Peyer's patch (tissue), 4 donors: ENCODE data around the gene DNAJC24. TPM values are rescaled to one million over a fixed set of nuclear protein-coding genes. Genes with fewer than 3 reads are reported as not detected.

Source experiments
- DNase-seq, 3 donors: peaks; one replicate each; pipeline ENCODE4 v3.0.0-alpha.2; 2017 to 2019
- H3K27ac ChIP-seq, 4 donors: fragments of 200-600 bp; sonication (generic); one replicate each; pipeline ENCODE4 v1.5.1; 2016 to 2019
- H3K27me3 ChIP-seq, 2 donors: fragments of 200-600 bp; sonication (generic); one replicate each; pipeline ENCODE4 v1.5.1; 2019
- H3K36me3 ChIP-seq, 3 donors: fragments of 200-600 bp; sonication (generic); one replicate each; pipeline ENCODE4 v1.5.1; 2016 to 2019
- H3K4me1 ChIP-seq, 4 donors: fragments of 200-600 bp; sonication (generic); one replicate each; pipeline ENCODE4 v1.5.1; 2016 to 2019
- H3K4me3 ChIP-seq, 4 donors: fragments of 200-600 bp; sonication (generic); 1 replicate in 3 of 4; 2 replicates in 1 of 4; pipeline ENCODE4 v1.5.1; 2016 to 2019; ENCODE audit warnings: mild to moderate bottlenecking in 1 of 4
- H3K9me3 ChIP-seq, 4 donors: fragments of 200-600 bp; sonication (generic); one replicate each; pipeline ENCODE4 v1.5.1; 2016 to 2019; ENCODE audit warnings: mild to moderate bottlenecking in 1 of 4
- CTCF ChIP-seq, 6 experiments: fragments of 450-650 bp in 4 of 6; fragments of 200-600 bp in 2 of 6; sonication (generic) in 1 of 6; IDR thresholded peaks; one replicate each; pipeline ENCODE4 v1.5.1; 2017 to 2019; ENCODE audit warnings: antibody characterized with exemption in 6 of 6, mild to moderate bottlenecking in 3 of 6, moderate library complexity in 1 of 6
- POLR2A ChIP-seq, 2 donors: fragments of 450-650 bp; IDR thresholded peaks; one replicate each; pipeline ENCODE4 v1.5.1; 2017; ENCODE audit warnings: antibody characterized with exemption in 2 of 2, mild to moderate bottlenecking in 2 of 2, moderate library complexity in 2 of 2
- total RNA-seq, 4 donors: library from RNA; depleted of rRNA; stranded (reverse); fragments of >200 nt; gene quantifications; one replicate each; pipeline ENCODE4 v1.1.0, GENCODE V29; 2016

Gene DNAJC24
- total RNA-seq, 4 donors from 2014 or later: 12.1 to 17.3 (median 15.8) TPM

DNA sequence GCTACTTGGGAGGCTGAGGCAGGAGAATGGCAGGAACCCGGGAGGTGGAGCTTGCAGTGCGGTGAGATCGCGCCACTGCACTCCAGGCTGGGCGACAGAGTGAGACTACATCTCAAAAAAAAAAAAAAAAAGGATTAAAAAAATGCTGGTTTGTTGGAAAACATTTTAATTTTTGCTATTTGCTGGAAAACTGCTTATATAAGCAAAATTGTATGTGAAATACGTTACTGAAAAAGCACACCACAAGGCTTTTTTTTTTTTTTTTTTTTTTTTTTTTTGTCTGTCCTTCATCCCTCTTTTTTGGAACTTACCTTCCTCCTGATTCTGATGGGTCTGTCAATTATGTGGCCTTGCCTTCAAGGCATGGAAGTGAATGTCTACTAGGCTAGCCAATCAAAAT lies 41.0 kb upstream of the DNAJC24 start:
- Histone ChIP-seq H3K27me3 (no peaks in the 10 kb centered on the region), H3K4me1 (no peaks in the 10 kb centered on the region), H3K27ac (no peak overlapping the region), H3K4me3 (no peak overlapping the region), H3K9me3 (no peaks in the 10 kb centered on the region), H3K36me3 (no peaks in the 10 kb centered on the region)
- no peak for TF ChIP-seq POLR2A (IDR thresholded peaks at IDR 0.05)
- no peak for TF ChIP-seq CTCF (IDR thresholded peaks at IDR 0.05)
- DNase-seq: no peak

DNA sequence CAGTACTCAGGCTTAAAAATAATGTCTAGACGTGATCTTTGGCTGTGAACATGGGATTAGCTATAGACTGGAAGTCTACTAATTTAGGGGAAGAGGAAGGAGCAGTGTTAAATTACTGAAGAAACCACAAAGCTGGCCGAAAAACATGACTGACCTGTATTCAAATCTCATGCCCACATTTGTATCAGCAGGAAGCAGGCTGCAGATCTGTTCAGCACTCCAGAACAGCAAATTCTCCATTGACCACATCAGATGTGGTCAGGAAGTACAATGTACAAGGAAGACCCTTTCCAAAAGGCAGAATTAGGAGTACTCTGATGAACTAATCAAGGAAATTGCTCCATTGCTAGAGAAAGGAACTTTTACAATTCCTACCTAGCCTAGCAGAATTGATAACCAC lies 31.9 kb upstream of the DNAJC24 start:
- no peaks in the 10 kb centered on the region for H3K4me1 ChIP-seq
- no peak for TF ChIP-seq CTCF (IDR thresholded peaks at IDR 0.05)
- no peak for TF ChIP-seq POLR2A (IDR thresholded peaks at IDR 0.05)
- DNase-seq: no peak
- no peak overlapping the region for H3K27ac ChIP-seq
- no peak overlapping the region for H3K4me3 ChIP-seq
- H3K9me3 ChIP-seq: no peaks in the 10 kb centered on the region
- no peaks in the 10 kb centered on the region for H3K36me3 ChIP-seq
- H3K27me3 ChIP-seq: no peaks in the 10 kb centered on the region

DNA sequence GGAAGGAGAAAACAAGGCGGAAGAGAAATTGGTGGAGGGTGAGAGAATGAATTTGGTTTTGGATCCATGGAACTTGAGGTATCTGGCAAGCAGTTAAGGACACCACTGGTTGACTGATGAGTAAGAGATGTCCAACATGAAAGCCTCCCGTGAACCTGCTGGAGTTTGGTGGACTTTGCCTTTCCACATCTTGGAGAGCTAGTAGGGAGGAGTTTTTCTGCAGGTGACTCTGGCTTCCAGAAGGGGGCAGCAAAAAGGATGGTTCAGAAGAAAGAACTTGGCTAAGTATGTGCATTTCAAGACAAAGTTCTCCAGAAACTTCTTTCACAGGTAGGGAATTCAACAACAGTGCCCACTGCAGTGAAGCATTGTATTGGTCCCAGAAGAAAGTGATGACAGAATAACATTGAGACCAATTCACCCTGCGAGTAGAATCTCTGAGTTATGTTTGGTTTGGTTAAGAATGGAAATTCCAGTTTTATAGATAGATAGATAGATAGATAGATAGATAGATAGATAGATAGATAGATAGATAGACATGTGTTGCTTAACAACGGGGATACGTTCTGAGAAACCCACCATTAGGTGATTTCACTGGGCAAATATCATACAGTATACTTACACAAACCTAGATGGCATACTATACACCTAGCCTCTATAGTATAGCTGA lies 28.6 kb upstream of the DNAJC24 start:
- no peaks in the 10 kb centered on the region for H3K36me3 ChIP-seq
- no peak overlapping the region for H3K27ac ChIP-seq
- no peak overlapping the region for H3K4me3 ChIP-seq
- H3K4me1 ChIP-seq: no peaks in the 10 kb centered on the region
- DNase-seq: no peak
- TF ChIP-seq CTCF (IDR thresholded peaks at IDR 0.05) (peak in 5 of 6 experiments; percentile 11 to 28 (median 25)), POLR2A (IDR thresholded peaks at IDR 0.05) (no peak)
- no peaks in the 10 kb centered on the region for H3K9me3 ChIP-seq
- no peaks in the 10 kb centered on the region for H3K27me3 ChIP-seq

DNA sequence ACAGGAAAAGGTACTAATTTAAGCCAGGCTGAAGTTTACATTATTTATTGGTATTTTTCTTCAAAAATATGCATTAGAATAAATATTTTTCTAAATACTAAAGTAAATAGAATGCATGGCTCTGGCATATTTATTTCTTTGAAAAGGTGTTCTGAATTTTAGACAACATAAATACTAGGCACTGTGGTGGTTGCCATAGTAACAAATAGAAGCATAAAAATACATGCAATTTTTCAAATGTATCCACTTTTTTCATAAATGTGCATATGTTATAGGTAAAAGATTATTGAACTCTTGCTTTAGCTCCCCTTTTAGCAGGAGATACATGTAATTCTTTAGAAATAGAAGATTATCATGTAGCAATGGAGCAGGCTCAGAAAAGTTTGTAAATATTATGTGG lies 18.5 kb upstream of the DNAJC24 start:
- no peak overlapping the region for H3K27ac ChIP-seq
- H3K9me3 ChIP-seq: no peaks in the 10 kb centered on the region
- H3K4me1 ChIP-seq: no peaks in the 10 kb centered on the region
- no peaks in the 10 kb centered on the region for H3K27me3 ChIP-seq
- H3K36me3 ChIP-seq: no peaks in the 10 kb centered on the region
- no peak overlapping the region for H3K4me3 ChIP-seq
- DNase-seq: no peak
- no peak for TF ChIP-seq POLR2A (IDR thresholded peaks at IDR 0.05)
- no peak for TF ChIP-seq CTCF (IDR thresholded peaks at IDR 0.05)

DNA sequence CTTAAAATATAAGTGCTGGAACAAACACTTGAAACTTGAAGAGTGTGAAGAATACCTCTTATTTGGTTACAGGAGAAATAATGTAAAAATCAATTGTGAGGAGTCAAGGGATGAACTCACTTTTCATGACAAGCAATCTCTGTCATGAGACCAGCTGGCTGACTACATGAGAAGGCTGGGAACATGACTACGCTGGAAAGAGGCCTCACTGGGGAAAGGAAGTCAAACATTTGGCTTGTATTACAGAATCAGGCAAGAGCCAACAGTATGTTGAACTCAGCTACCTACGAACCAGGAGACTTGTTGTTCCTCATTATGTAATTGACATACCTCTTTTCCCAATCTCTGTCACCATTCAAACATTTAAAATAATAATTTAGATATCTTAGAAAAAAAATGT lies 14.5 kb upstream of the DNAJC24 start:
- Histone ChIP-seq H3K4me1 (no peaks in the 10 kb centered on the region), H3K27ac (no peak overlapping the region), H3K4me3 (no peak overlapping the region), H3K27me3 (no peaks in the 10 kb centered on the region), H3K9me3 (no peaks in the 10 kb centered on the region), H3K36me3 (no peaks in the 10 kb centered on the region)
- TF ChIP-seq POLR2A (IDR thresholded peaks at IDR 0.05) (no peak), CTCF (IDR thresholded peaks at IDR 0.05) (no peak)
- no peak for DNase-seq

GRCh38 chr11:31355817-31356216 lies 13.8 kb upstream of the DNAJC24 start:
- Histone ChIP-seq H3K4me1 (no peaks in the 10 kb centered on the region), H3K36me3 (no peaks in the 10 kb centered on the region), H3K27me3 (no peaks in the 10 kb centered on the region), H3K27ac (no peak overlapping the region), H3K9me3 (no peaks in the 10 kb centered on the region), H3K4me3 (no peak overlapping the region)
- TF ChIP-seq CTCF (IDR thresholded peaks at IDR 0.05) (no peak), POLR2A (IDR thresholded peaks at IDR 0.05) (no peak)
- no peak for DNase-seq
